HepG2 (cell line): ENCODE results near the gene SDR39U1. TPM values are rescaled to one million over a fixed set of nuclear protein-coding genes. Genes with fewer than 3 reads are reported as not detected.
A peak's percentile ranks its signal among the peaks of the same experiment; 100 is the strongest.

Source experiments
- GFI1 ChIP-seq: sonication (generic); formaldehyde crosslinking; IDR thresholded peaks from 2 replicates; pipeline ENCODE4 v1.5.0; 2020; ENCODE audit warnings: missing genetic modification reagents, mild to moderate bottlenecking, borderline replicate concordance
- KDM4B ChIP-seq: sonication (generic); formaldehyde crosslinking; IDR thresholded peaks from 2 replicates; pipeline ENCODE4 v1.4.0; 2020; ENCODE audit warnings: missing genetic modification reagents
- NFE2 ChIP-seq: sonication (generic); formaldehyde crosslinking; IDR thresholded peaks from 2 replicates; pipeline ENCODE4 v1.4.0; 2020; ENCODE audit warnings: missing genetic modification reagents
- NFIB ChIP-seq: sonication (generic); formaldehyde crosslinking; IDR thresholded peaks from 2 replicates; pipeline ENCODE4 v1.9.0; 2021; ENCODE audit warnings: missing genetic modification reagents, mild to moderate bottlenecking, borderline replicate concordance
- SP4 ChIP-seq: sonication (generic); formaldehyde crosslinking; IDR thresholded peaks from 2 replicates; pipeline ENCODE4 v1.8.1; 2023; ENCODE audit warnings: mild to moderate bottlenecking, missing genetic modification reagents
- TCF7L2 ChIP-seq: IDR thresholded peaks from 2 replicates; pipeline ENCODE4 v1.6.1; 2011; ENCODE audit warnings: mild to moderate bottlenecking, low read depth, low read length, moderate library complexity
- ZBTB21 ChIP-seq: sonication (generic); formaldehyde crosslinking; IDR thresholded peaks from 2 replicates; pipeline ENCODE4 v1.4.0; 2020; ENCODE audit warnings: missing genetic modification reagents
- ZBTB42 ChIP-seq: sonication (generic); formaldehyde crosslinking; IDR thresholded peaks from 2 replicates; pipeline ENCODE4 v1.5.0; 2020; ENCODE audit warnings: mild to moderate bottlenecking, missing genetic modification reagents
- ZNF232 ChIP-seq: sonication (generic); formaldehyde crosslinking; IDR thresholded peaks from 2 replicates; pipeline ENCODE4 v1.4.0; 2020; ENCODE audit warnings: missing genetic modification reagents, borderline replicate concordance
- ZNF30 ChIP-seq: sonication (generic); formaldehyde crosslinking; IDR thresholded peaks from 2 replicates; pipeline ENCODE4 v1.5.0; 2020; ENCODE audit warnings: mild to moderate bottlenecking, missing genetic modification reagents
- ZNF547 ChIP-seq: sonication (generic); formaldehyde crosslinking; IDR thresholded peaks from 2 replicates; pipeline ENCODE4 v1.5.1; 2020; ENCODE audit warnings: mild to moderate bottlenecking, missing genetic modification reagents
- ZNF558 ChIP-seq: sonication (generic); formaldehyde crosslinking; IDR thresholded peaks from 2 replicates; pipeline ENCODE4 v1.9.0; 2022; ENCODE audit warnings: mild to moderate bottlenecking, missing genetic modification reagents, borderline replicate concordance
- ZNF564 ChIP-seq: sonication (generic); formaldehyde crosslinking; IDR thresholded peaks from 2 replicates; pipeline ENCODE4 v1.8.1; 2023; ENCODE audit warnings: mild to moderate bottlenecking, missing genetic modification reagents
- ZNF605 ChIP-seq: sonication (generic); formaldehyde crosslinking; IDR thresholded peaks from 2 replicates; pipeline ENCODE4 v1.8.0; 2022; ENCODE audit warnings: mild to moderate bottlenecking, missing genetic modification reagents
- ZNF761 ChIP-seq: sonication (generic); formaldehyde crosslinking; conservative IDR thresholded peaks from 2 replicates; pipeline ENCODE4 v1.4.0; 2020; ENCODE audit warnings: mild to moderate bottlenecking, missing genetic modification reagents
- ZNF883 ChIP-seq: sonication (generic); formaldehyde crosslinking; IDR thresholded peaks from 2 replicates; pipeline ENCODE4 v1.5.1; 2020; ENCODE audit warnings: mild to moderate bottlenecking, missing genetic modification reagents; ENCODE audit errors: not compliant biosample characterization
- ZSCAN12 ChIP-seq: sonication (generic); formaldehyde crosslinking; IDR thresholded peaks from 2 replicates; pipeline ENCODE4 v1.9.0; 2021; ENCODE audit warnings: mild to moderate bottlenecking, missing genetic modification reagents
- polyA plus RNA-seq, 8 experiments: library from polyadenylated mRNA; depleted of rRNA in 3 of 8; stranded (reverse) in 7 of 8; unstranded in 1 of 8; fragments of >200 nt; fragmentation: Illumina TruSeq in 4 of 8; extraction: Trizol in 4 of 8; gene quantifications; 2 replicates each; pipeline versions ENCODE4 v1.2.1 to v1.2.3, GENCODE V29; 2011 to 2016; ENCODE audit warnings: low read depth in 4 of 8, missing spikeins in 1 of 8, mixed read lengths in 1 of 8; ENCODE audit not compliant: insufficient read depth in 1 of 8
- total RNA-seq, 5 experiments: library from RNA; depleted of rRNA; stranded (reverse); fragments of >200 nt; fragmentation: Illumina TruSeq; extraction: Trizol; gene quantifications; 2 replicates each; pipeline ENCODE4 v1.2.3, GENCODE V29; 2016; ENCODE audit warnings: low read depth in 1 of 5
- TF ChIP-seq, protein P1 (sequence below): sonication (generic); formaldehyde crosslinking; IDR thresholded peaks from 2 replicates; pipeline ENCODE4 v1.4.0; 2020; ENCODE audit warnings: mild to moderate bottlenecking, missing genetic modification reagents
- TF ChIP-seq, protein P2 (sequence below): IDR thresholded peaks from 2 replicates; pipeline ENCODE4 v1.6.1; 2016; ENCODE audit warnings: missing compliant biosample characterization, missing genetic modification reagents, borderline replicate concordance
- TF ChIP-seq, protein P3 (sequence below): fragments of 450-650 bp; IDR thresholded peaks from 2 replicates; pipeline ENCODE4 v1.6.1; 2016
- TF ChIP-seq, protein P4 (sequence below): sonication (generic); IDR thresholded peaks from 2 replicates; pipeline ENCODE4 v1.6.1; 2016; ENCODE audit warnings: low read depth, borderline replicate concordance

SDR39U1 gene
- total and polyA plus RNA-seq, 2 of the 13 experiments (the other 11 are each of a cell fraction or from before 2014, with no cell fraction given): 34.4 to 129 TPM

DNA sequence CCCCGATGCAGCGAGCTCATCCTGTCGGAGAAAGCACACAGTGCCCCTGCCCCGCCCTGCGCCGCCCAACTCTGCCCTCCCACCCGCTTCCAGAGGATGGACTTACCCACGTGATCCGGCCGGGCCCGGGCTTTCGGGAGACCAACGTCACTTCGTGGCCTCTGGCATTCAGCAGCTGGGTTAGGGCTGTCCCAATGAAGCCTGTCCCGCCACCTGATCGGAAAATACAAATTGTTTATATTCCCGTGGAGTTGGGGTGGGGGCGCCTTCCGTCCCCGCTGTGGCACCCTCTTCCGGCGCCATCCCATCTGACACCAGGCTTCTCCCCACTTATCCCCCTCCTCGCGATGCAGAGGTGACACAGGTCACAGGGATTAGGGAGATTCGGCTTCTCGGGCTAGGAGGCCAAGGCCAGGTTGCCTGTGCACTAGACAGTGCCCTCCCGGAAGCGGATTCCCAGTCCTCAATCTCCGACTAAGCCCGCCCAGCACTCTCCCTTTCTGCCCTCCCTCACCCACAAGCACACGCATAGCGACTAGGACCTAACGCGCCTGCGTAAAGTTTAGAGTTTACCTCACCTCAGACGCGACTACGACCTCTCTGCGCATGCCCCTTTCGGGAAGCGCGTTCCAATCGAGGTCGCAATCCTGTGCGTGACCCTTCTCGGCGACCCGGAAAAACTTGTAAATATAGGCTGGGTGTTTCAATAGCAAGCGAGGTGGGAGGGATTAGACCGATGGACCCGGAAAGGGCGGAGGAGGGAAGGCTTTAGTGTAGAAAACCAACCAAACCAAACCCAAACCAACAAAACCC, at the start of gene SDR39U1 (continued):
- TF ChIP-seq, protein P1, sequence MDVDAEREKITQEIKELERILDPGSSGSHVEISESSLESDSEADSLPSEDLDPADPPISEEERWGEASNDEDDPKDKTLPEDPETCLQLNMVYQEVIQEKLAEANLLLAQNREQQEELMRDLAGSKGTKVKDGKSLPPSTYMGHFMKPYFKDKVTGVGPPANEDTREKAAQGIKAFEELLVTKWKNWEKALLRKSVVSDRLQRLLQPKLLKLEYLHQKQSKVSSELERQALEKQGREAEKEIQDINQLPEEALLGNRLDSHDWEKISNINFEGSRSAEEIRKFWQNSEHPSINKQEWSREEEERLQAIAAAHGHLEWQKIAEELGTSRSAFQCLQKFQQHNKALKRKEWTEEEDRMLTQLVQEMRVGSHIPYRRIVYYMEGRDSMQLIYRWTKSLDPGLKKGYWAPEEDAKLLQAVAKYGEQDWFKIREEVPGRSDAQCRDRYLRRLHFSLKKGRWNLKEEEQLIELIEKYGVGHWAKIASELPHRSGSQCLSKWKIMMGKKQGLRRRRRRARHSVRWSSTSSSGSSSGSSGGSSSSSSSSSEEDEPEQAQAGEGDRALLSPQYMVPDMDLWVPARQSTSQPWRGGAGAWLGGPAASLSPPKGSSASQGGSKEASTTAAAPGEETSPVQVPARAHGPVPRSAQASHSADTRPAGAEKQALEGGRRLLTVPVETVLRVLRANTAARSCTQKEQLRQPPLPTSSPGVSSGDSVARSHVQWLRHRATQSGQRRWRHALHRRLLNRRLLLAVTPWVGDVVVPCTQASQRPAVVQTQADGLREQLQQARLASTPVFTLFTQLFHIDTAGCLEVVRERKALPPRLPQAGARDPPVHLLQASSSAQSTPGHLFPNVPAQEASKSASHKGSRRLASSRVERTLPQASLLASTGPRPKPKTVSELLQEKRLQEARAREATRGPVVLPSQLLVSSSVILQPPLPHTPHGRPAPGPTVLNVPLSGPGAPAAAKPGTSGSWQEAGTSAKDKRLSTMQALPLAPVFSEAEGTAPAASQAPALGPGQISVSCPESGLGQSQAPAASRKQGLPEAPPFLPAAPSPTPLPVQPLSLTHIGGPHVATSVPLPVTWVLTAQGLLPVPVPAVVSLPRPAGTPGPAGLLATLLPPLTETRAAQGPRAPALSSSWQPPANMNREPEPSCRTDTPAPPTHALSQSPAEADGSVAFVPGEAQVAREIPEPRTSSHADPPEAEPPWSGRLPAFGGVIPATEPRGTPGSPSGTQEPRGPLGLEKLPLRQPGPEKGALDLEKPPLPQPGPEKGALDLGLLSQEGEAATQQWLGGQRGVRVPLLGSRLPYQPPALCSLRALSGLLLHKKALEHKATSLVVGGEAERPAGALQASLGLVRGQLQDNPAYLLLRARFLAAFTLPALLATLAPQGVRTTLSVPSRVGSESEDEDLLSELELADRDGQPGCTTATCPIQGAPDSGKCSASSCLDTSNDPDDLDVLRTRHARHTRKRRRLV (CRISPR knock-in tag): peak; percentile 83; the same call in 1 of the 2 replicates
- TF ChIP-seq NFE2 (CRISPR knock-in tag) (no peak), ZNF30 (CRISPR knock-in tag) (0 out of 2 replicates have a peak, but pooled peaks have one; percentile 62), ZNF547 (CRISPR knock-in tag) (peak; percentile 96), SP4 (CRISPR knock-in tag) (peak; percentile 93), ZBTB42 (0 out of 2 replicates have a peak, but pooled peaks have one; percentile 71), ZNF605 (CRISPR knock-in tag) (peak; percentile 99), TCF7L2 (no peak), NFIB (CRISPR knock-in tag) (no peak), ZNF761 (CRISPR knock-in tag) (peak; percentile 93; the same call in 1 of the 2 replicates), KDM4B (CRISPR knock-in tag) (peak; percentile 96), ZNF883 (CRISPR knock-in tag) (peak; percentile 97), ZBTB21 (peak; percentile 43; the same call in 1 of the 2 replicates), ZSCAN12 (CRISPR knock-in tag) (no peak), ZNF232 (no peak), GFI1 (CRISPR knock-in tag) (peak; percentile 87; the same call in 1 of the 2 replicates), ZNF564 (CRISPR knock-in tag) (peak; percentile 91), ZNF558 (CRISPR knock-in tag) (peak; percentile 94)
- TF ChIP-seq, protein P2, sequence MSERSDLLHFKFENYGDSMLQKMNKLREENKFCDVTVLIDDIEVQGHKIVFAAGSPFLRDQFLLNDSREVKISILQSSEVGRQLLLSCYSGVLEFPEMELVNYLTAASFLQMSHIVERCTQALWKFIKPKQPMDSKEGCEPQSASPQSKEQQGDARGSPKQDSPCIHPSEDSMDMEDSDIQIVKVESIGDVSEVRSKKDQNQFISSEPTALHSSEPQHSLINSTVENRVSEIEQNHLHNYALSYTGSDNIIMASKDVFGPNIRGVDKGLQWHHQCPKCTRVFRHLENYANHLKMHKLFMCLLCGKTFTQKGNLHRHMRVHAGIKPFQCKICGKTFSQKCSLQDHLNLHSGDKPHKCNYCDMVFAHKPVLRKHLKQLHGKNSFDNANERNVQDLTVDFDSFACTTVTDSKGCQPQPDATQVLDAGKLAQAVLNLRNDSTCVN (CRISPR knock-in tag): peak; percentile 88
- TF ChIP-seq, protein P3, sequence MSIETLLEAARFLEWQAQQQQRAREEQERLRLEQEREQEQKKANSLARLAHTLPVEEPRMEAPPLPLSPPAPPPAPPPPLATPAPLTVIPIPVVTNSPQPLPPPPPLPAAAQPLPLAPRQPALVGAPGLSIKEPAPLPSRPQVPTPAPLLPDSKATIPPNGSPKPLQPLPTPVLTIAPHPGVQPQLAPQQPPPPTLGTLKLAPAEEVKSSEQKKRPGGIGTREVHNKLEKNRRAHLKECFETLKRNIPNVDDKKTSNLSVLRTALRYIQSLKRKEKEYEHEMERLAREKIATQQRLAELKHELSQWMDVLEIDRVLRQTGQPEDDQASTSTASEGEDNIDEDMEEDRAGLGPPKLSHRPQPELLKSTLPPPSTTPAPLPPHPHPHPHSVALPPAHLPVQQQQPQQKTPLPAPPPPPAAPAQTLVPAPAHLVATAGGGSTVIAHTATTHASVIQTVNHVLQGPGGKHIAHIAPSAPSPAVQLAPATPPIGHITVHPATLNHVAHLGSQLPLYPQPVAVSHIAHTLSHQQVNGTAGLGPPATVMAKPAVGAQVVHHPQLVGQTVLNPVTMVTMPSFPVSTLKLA: peak; percentile 89
- TF ChIP-seq, protein P4, sequence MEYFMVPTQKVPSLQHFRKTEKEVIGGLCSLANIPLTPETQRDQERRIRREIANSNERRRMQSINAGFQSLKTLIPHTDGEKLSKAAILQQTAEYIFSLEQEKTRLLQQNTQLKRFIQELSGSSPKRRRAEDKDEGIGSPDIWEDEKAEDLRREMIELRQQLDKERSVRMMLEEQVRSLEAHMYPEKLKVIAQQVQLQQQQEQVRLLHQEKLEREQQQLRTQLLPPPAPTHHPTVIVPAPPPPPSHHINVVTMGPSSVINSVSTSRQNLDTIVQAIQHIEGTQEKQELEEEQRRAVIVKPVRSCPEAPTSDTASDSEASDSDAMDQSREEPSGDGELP: peak; percentile 93
